Renal cortical epithelial cell (primary cell): ENCODE results near the gene THBS1. TPM values are rescaled to one million over a fixed set of nuclear protein-coding genes. Genes with fewer than 3 reads are reported as not detected.

ENCODE experiments used
- DNase-seq: peaks from one replicate; pipeline ENCODE4 v3.0.0-alpha.2; 2011; ENCODE audit warnings: low read depth
- total RNA-seq: library from RNA; depleted of rRNA; stranded (reverse); fragments of >200 nt; gene quantifications from 2 replicates; pipeline ENCODE4 v1.2.3, GENCODE V29; 2014

Gene THBS1
- total RNA-seq, 1 donor from 2014 or later: 2,616 TPM

DNA sequence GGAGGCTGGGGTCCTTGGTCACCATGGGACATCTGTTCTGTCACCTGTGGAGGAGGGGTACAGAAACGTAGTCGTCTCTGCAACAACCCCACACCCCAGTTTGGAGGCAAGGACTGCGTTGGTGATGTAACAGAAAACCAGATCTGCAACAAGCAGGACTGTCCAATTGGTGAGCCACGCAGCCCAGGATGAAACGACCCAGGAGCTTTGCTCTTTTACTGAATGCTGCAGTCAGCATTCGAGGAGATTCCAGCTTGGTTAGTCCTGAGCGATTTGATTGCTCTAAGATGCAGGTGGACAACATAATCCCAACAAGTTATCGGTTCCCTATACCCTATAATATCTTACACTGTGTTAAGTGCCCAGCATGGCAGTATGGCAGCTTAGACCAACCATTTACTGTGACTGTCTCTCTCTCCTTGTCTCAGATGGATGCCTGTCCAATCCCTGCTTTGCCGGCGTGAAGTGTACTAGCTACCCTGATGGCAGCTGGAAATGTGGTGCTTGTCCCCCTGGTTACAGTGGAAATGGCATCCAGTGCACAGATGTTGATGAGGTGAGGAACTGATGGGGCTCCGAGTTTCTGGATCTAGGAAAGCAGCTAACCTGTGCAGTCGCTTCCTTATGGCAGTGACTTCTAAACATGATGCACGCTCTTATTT is 7.8 kb downstream of the THBS1 start:
- no peak for DNase-seq

- no peak for DNase-seq
These were observed 8.4 kb downstream of the THBS1 start for GRCh38 chr15:39589193-39589814.

DNA sequence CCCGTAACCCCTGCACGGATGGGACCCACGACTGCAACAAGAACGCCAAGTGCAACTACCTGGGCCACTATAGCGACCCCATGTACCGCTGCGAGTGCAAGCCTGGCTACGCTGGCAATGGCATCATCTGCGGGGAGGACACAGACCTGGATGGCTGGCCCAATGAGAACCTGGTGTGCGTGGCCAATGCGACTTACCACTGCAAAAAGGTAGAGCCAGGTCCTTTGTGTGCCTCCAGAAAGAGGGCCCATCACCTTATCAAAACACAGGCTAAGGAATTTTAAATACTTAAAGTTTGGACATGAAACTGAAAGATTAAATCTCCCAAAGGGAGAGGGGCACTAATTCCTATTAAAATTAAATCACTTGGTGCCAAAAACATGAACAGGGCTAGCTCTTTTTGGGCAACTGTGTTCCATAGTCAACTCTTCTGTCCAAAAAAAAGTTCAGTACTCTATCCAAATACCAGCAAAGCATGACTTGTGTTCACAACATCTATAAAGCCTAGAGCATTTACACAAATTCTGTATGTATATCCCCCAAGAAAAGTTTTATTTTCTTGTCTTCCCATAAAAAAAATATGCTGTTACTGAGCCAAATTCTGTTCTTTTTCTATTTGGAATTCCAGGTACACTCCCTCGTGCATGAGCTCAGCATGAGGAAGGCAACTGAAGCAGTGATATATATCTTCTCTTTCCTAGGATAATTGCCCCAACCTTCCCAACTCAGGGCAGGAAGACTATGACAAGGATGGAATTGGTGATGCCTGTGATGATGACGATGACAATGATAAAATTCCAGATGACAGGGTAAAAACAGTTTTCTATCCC is 9.2 kb downstream of the THBS1 start:
- no peak for DNase-seq

DNA sequence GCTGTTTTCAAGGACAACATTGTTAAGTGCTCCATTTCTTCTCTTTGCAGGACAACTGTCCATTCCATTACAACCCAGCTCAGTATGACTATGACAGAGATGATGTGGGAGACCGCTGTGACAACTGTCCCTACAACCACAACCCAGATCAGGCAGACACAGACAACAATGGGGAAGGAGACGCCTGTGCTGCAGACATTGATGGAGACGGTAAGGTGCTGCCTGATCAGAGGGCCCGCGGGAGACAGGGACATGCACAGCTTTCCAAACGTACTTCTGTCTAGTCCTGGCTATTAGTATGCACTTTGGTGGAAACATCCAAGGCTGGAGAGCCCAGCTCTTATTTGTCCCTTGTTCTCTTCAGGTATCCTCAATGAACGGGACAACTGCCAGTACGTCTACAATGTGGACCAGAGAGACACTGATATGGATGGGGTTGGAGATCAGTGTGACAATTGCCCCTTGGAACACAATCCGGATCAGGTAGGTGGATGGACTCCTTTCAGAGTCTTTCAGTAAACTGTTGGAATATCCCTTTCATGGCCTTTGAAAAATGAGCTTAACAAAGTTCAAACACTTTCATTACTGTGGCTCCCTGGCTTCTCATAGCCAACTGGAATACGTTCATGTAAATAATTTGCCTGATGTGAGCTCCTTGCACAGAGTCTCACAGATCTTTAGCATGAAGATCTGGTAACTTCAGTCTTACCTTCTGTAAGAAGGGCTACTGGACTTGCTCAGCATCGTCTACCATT is 10.4 kb downstream of the THBS1 start:
- no peak for DNase-seq

- DNase-seq: no peak
These were observed 11.0 kb downstream of the THBS1 start for GRCh38 chr15:39591896-39592315.

DNA sequence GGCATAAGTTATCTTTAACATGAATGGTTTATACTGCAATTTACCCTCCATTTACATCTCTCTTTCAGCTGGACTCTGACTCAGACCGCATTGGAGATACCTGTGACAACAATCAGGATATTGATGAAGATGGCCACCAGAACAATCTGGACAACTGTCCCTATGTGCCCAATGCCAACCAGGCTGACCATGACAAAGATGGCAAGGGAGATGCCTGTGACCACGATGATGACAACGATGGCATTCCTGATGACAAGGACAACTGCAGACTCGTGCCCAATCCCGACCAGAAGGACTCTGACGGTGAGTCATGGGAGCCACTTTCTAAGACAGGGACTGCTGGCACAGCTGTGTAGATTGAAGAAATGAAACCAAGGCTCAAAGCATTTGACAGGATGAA is 11.6 kb downstream of the THBS1 start:
- no peak for DNase-seq

DNA sequence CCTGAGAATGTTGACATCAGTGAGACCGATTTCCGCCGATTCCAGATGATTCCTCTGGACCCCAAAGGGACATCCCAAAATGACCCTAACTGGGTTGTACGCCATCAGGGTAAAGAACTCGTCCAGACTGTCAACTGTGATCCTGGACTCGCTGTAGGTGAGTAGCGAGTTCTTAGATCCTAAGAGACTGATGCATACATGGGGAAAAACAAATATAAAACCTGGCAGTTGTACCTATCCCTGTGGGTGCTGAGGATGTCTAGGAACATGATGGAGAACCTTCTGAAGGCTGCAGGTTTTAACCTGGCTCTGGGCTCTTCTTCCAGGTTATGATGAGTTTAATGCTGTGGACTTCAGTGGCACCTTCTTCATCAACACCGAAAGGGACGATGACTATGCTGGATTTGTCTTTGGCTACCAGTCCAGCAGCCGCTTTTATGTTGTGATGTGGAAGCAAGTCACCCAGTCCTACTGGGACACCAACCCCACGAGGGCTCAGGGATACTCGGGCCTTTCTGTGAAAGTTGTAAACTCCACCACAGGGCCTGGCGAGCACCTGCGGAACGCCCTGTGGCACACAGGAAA is 12.3 kb downstream of the THBS1 start:
- DNase-seq: no peak

DNA sequence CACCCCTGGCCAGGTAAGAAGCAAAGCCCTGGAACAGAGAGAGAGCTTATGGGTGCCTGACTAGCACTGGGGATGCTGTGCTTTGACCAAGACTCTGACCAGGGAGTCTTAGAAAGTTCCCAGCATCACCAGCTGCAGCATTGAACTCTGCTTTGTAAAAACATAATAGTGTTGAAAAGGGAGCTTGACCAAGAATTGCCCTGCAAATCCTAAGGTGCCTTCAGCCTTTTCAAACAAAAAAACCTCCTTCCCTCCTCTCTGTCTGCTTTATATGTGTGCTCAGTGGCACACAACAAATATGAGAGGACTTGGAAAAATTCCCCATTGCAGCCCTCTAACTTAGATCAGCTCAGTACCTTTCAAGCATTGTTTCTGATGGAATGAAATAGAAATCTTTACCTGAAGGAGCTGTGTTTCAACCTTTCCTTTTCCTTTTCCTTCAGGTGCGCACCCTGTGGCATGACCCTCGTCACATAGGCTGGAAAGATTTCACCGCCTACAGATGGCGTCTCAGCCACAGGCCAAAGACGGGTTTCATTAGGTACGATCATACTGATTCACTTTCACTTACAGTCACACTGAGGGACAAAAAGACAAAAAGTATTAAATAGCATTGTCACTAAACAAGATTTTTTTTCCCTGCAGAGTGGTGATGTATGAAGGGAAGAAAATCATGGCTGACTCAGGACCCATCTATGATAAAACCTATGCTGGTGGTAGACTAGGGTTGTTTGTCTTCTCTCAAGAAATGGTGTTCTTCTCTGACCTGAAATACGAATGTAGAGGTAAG is 13.0 kb downstream of the THBS1 start:
- DNase-seq: no peak

DNA sequence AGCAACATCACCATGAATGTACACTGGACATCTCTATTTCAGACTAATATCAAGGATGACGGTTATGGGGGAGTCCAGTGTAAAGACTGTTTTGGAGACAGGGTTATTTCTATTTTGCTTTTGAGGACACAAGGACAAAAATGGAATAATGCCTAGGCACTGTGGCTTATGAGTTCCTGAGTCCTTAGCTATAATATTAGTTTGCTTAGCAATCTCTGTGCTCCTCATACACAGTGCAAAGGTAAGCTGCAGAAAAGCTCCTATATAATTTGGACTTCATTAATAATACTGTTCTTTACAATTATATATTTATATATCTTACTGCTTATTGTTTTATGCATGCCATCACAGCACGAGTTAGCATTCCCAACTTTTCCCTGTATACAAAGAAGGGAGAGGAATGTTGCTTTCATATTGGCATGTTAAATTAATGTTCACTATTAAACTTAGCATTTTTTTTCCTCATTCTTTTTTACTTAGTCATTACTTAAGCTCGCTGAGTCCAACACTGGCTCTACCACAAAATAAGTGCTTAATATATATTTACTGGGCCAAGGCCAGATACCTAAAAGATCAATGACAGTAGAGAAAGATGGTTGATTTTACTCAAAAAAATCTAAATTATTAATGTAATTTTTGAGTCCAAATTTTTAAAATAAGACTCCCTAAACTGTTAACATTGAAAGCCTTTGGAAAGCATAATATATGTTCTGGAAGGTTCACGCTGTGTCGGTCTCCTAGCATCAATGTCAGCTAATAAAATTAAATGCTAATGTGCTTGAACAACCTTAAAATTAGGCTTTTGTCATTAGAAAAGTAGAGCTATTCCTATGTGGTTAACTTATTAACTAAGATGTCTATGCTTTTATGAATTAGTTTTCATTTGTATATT is 13.8 kb downstream of the THBS1 start:
- DNase-seq: peak; percentile 63

GRCh38 chr15:39595338-39596221 is 14.7 kb downstream of the THBS1 start:
- DNase-seq: no peak

- DNase-seq: no peak
These were observed 15.6 kb downstream of the THBS1 start for GRCh38 chr15:39596358-39597051.

DNA sequence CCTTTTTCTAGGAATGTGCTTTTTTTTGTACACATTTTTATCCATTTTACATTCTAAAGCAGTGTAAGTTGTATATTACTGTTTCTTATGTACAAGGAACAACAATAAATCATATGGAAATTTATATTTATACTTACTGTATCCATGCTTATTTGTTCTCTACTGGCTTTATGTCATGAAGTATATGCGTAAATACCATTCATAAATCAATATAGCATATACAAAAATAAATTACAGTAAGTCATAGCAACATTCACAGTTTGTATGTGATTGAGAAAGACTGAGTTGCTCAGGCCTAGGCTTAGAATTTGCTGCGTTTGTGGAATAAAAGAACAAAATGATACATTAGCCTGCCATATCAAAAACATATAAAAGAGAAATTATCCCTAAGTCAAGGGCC is 16.5 kb downstream of the THBS1 start:
- no peak for DNase-seq

- peak; percentile 49 for DNase-seq
These were observed 16.9 kb downstream of the THBS1 start for GRCh38 chr15:39597751-39598185.

GRCh38 chr15:39598186-39598850 is 17.4 kb downstream of the THBS1 start:
- peak; percentile 42 for DNase-seq

- no peak for DNase-seq
These were observed 18.3 kb downstream of the THBS1 start for GRCh38 chr15:39598958-39599845.

DNA sequence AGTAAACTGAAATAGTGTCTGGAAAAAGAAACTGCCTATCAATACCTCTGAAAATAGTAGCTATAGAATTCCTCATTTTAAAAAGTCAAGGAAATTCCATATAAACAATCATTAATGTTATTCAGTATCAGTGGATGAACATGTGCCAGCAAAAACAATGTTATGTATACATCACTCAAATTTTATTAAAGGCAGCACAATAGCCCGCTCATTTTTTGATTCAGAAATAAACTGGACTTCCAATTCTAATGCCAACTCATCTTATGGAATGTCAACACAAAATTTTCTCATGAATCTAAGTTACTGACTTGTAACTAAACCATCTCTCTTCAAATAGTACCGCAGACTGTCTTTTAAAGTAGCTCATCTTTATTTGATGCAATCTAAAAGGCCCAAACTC is 19.0 kb downstream of the THBS1 start:
- no peak for DNase-seq

GRCh38 chr15:39602143-39602542 is 21.3 kb downstream of the THBS1 start:
- no peak for DNase-seq
